Neural crest cell (in vitro differentiated cells): Measurements from ENCODE around the gene LSP1. TPM values are rescaled to one million over a fixed set of nuclear protein-coding genes. Genes with fewer than 3 reads are reported as not detected.

Source experiments
- DNase-seq: peaks from one replicate; pipeline ENCODE4 v3.0.0; 2021; ENCODE audit warnings: low read depth, mixed read lengths, low spot score
- H3K27ac Mint-ChIP-seq: one replicate; pipeline ENCODE4 v1.8.0; 2021; ENCODE audit warnings: mild to moderate bottlenecking, mixed read lengths; ENCODE audit not compliant: unreplicated experiment
- H3K27me3 Mint-ChIP-seq: 2 replicates; pipeline ENCODE4 v1.8.0; 2021; ENCODE audit warnings: low read depth, mild to moderate bottlenecking, mixed read lengths
- H3K36me3 Mint-ChIP-seq: 2 replicates; pipeline ENCODE4 v1.8.0; 2021; ENCODE audit warnings: low read depth, mild to moderate bottlenecking, mixed read lengths
- H3K4me1 Mint-ChIP-seq: 2 replicates; pipeline ENCODE4 v1.8.0; 2021; ENCODE audit warnings: mixed read lengths
- H3K4me3 Mint-ChIP-seq: one replicate; pipeline ENCODE4 v1.8.0; 2021; ENCODE audit warnings: mild to moderate bottlenecking, mixed read lengths
- H3K9me3 Mint-ChIP-seq: 2 replicates; pipeline ENCODE4 v1.8.0; 2021; ENCODE audit warnings: mixed read lengths
- CTCF ChIP-seq: fragments of 200-600 bp; sonication (generic); conservative IDR thresholded peaks from 2 replicates; pipeline ENCODE4 v1.5.0; 2021; ENCODE audit warnings: antibody characterized with exemption, mild to moderate bottlenecking
- total RNA-seq: library from RNA; stranded (reverse); gene quantifications from 2 replicates; pipeline ENCODE4 v1.2.1, GENCODE V29; 2021

LSP1 gene
- total RNA-seq, 1 donor from 2014 or later = not detected

- Mint-ChIP-seq H3K27ac (no peak overlapping the region), H3K9me3 (no peaks in the 10 kb centered on the region), H3K4me1 (no peaks in the 10 kb centered on the region), H3K27me3 (peaks cover 2% of the 10 kb centered on the region), H3K4me3 (no peak overlapping the region), H3K36me3 (no peaks in the 10 kb centered on the region)
- no peak for DNase-seq
- no peak for TF ChIP-seq CTCF
Measured at GRCh38 chr11:1858154-1858553, 5.3 kb downstream of the LSP1 start.

- TF ChIP-seq CTCF = no peak
- no peak for DNase-seq
- Mint-ChIP-seq H3K4me3 (no peak overlapping the region), H3K9me3 (no peaks in the 10 kb centered on the region), H3K27me3 (peaks cover 2% of the 10 kb centered on the region), H3K4me1 (no peaks in the 10 kb centered on the region), H3K27ac (no peak overlapping the region), H3K36me3 (no peaks in the 10 kb centered on the region)
Measured at GRCh38 chr11:1858576-1858975, 5.7 kb downstream of the LSP1 start.

- no peak overlapping the region for H3K4me3 Mint-ChIP-seq
- peaks cover 1% of the 10 kb centered on the region for H3K4me1 Mint-ChIP-seq
- no peak for TF ChIP-seq CTCF
- H3K36me3 Mint-ChIP-seq = no peaks in the 10 kb centered on the region
- H3K27me3 Mint-ChIP-seq = peaks cover 2% of the 10 kb centered on the region
- H3K9me3 Mint-ChIP-seq = no peaks in the 10 kb centered on the region
- H3K27ac Mint-ChIP-seq = no peak overlapping the region
- DNase-seq = no peak
Measured at GRCh38 chr11:1859004-1859403, 6.1 kb downstream of the LSP1 start.

GRCh38 chr11:1860108-1860507 lies 7.2 kb downstream of the LSP1 start:
- Mint-ChIP-seq H3K27me3 (peaks cover 2% of the 10 kb centered on the region), H3K36me3 (no peaks in the 10 kb centered on the region), H3K27ac (no peak overlapping the region), H3K9me3 (no peaks in the 10 kb centered on the region), H3K4me1 (peaks cover 7% of the 10 kb centered on the region), H3K4me3 (no peak overlapping the region)
- no peak for DNase-seq
- no peak for TF ChIP-seq CTCF

- Mint-ChIP-seq H3K27ac (no peak overlapping the region), H3K4me1 (peaks cover 7% of the 10 kb centered on the region), H3K4me3 (no peak overlapping the region), H3K27me3 (peaks cover 2% of the 10 kb centered on the region), H3K9me3 (no peaks in the 10 kb centered on the region), H3K36me3 (no peaks in the 10 kb centered on the region)
- TF ChIP-seq CTCF = no peak
- no peak for DNase-seq
Measured at GRCh38 chr11:1861435-1862411, 8.8 kb downstream of the LSP1 start.
